HEK293 (cell line): ENCODE measurements around the gene PKLR.
"Not testable (repeated sequence)": the region's sequence is repeated elsewhere in the genome, so short reads cannot be mapped to it uniquely, and the experiment has no call there.

Experiments
- CTCF ChIA-PET: fragments of 350-600 bp; formaldehyde crosslinking; extraction: SDS; loops from one replicate; lab custom pipeline; 2021; ENCODE audit warnings: antibody characterized with exemption; lab: Yijun Ruan, JAX
- POLR2A ChIA-PET: fragments of 300-600 bp; formaldehyde crosslinking; extraction: SDS; loops from one replicate; lab custom pipeline; 2020; ENCODE audit warnings: antibody characterized with exemption, inconsistent platforms; lab: Yijun Ruan, JAX
- H3K27ac ChIP-seq: fragments of 200-500 bp; sonication (Bioruptor generic); 2 replicates; pipeline ENCODE4 v1.5.1; 2014; ENCODE audit warnings: low read depth, low read length, control low read depth, inconsistent platforms; ENCODE audit errors: extremely low read depth
- H3K36me3 ChIP-seq, 2 experiments: fragments of 200-500 bp in 1 of 2; sonication (Bioruptor generic) in 1 of 2; 1 replicate in 1 of 2; 2 replicates in 1 of 2; pipeline ENCODE4 v1.5.1; 2014 to 2017; ENCODE audit warnings: inconsistent platforms in 2 of 2, low read length in 2 of 2; ENCODE audit not compliant: control insufficient read depth in 2 of 2, insufficient read depth in 1 of 2
- H3K4me1 ChIP-seq: fragments of 200-500 bp; sonication (Bioruptor generic); 2 replicates; pipeline ENCODE4 v1.5.1; 2014; ENCODE audit warnings: mild to moderate bottlenecking, low read length, inconsistent platforms; ENCODE audit not compliant: control insufficient read depth, insufficient read depth
- H3K4me3 ChIP-seq: 2 replicates; pipeline ENCODE4 v1.5.1; 2011; ENCODE audit warnings: low read depth, mild to moderate bottlenecking, control low read depth, low read length, moderate library complexity
- H3K9me3 ChIP-seq: fragments of 200-500 bp; sonication (Bioruptor generic); 2 replicates; pipeline ENCODE4 v1.5.1; 2014; ENCODE audit warnings: low read depth, low read length, inconsistent platforms; ENCODE audit not compliant: control insufficient read depth, insufficient read depth
- BCL11A ChIP-seq: fragments of 450-650 bp; formaldehyde crosslinking; IDR thresholded peaks from 2 replicates; pipeline ENCODE4 v1.5.1; 2016; ENCODE audit warnings: low read depth, missing biosample characterization, missing genetic modification characterization
- GLI2 ChIP-seq: fragments of 450-650 bp; formaldehyde crosslinking; IDR thresholded peaks from 2 replicates; pipeline ENCODE4; 2017; ENCODE audit warnings: missing biosample characterization, missing genetic modification characterization, low read depth, borderline replicate concordance
- KLF10 ChIP-seq: fragments of 450-650 bp; IDR thresholded peaks from 2 replicates; pipeline ENCODE4 v1.5.1; 2018; ENCODE audit warnings: missing biosample characterization, mild to moderate bottlenecking, missing genetic modification characterization
- KLF9 ChIP-seq: fragments of 450-650 bp; formaldehyde crosslinking; IDR thresholded peaks from 2 replicates; pipeline ENCODE4 v1.5.1; 2016; ENCODE audit warnings: missing biosample characterization, missing genetic modification characterization, low read depth
- OSR2 ChIP-seq: fragments of 450-650 bp; formaldehyde crosslinking; IDR thresholded peaks from 2 replicates; pipeline ENCODE4 v1.5.1; 2016; ENCODE audit warnings: missing biosample characterization, missing genetic modification characterization
- REPIN1 ChIP-seq: fragments of 450-650 bp; formaldehyde crosslinking; IDR thresholded peaks from 2 replicates; pipeline ENCODE4 v1.5.1; 2017; ENCODE audit warnings: missing biosample characterization, missing genetic modification characterization, low read depth
- SCRT1 ChIP-seq: fragments of 450-650 bp; formaldehyde crosslinking; IDR thresholded peaks from 2 replicates; pipeline ENCODE4 v1.5.1; 2016; ENCODE audit warnings: missing biosample characterization, missing genetic modification characterization, borderline replicate concordance
- TRIM28 ChIP-seq: IDR thresholded peaks from 2 replicates; pipeline ENCODE4 v1.6.1; 2011; ENCODE audit warnings: low read length, control low read depth, borderline replicate concordance
- ZBTB48 ChIP-seq: fragments of 450-650 bp; formaldehyde crosslinking; IDR thresholded peaks from 2 replicates; pipeline ENCODE4 v1.5.1; 2016; ENCODE audit warnings: missing biosample characterization, missing genetic modification characterization
- ZFP69B ChIP-seq: fragments of 450-650 bp; formaldehyde crosslinking; IDR thresholded peaks from 2 replicates; pipeline ENCODE4 v1.5.1; 2016; ENCODE audit warnings: missing biosample characterization, missing genetic modification characterization
- ZNF121 ChIP-seq: fragments of 450-650 bp; formaldehyde crosslinking; IDR thresholded peaks from 2 replicates; pipeline ENCODE4 v1.5.1; 2016; ENCODE audit warnings: missing biosample characterization, missing genetic modification characterization
- ZNF138 ChIP-seq: fragments of 450-650 bp; formaldehyde crosslinking; IDR thresholded peaks from 2 replicates; pipeline ENCODE4 v1.5.1; 2016; ENCODE audit warnings: missing biosample characterization, missing genetic modification characterization, borderline replicate concordance
- ZNF148 ChIP-seq: fragments of 450-650 bp; formaldehyde crosslinking; IDR thresholded peaks from 2 replicates; pipeline ENCODE4 v1.5.0; 2017; ENCODE audit warnings: missing biosample characterization, missing genetic modification characterization, borderline replicate concordance
- ZNF223 ChIP-seq: fragments of 450-650 bp; formaldehyde crosslinking; IDR thresholded peaks from 2 replicates; pipeline ENCODE4 v1.5.1; 2016; ENCODE audit warnings: missing biosample characterization, missing genetic modification characterization
- ZNF266 ChIP-seq: fragments of 450-650 bp; formaldehyde crosslinking; IDR thresholded peaks from 2 replicates; pipeline ENCODE4 v1.5.1; 2016; ENCODE audit warnings: missing biosample characterization, missing genetic modification characterization, low read depth
- ZNF311 ChIP-seq: fragments of 450-650 bp; formaldehyde crosslinking; IDR thresholded peaks from 2 replicates; pipeline ENCODE4 v1.5.1; 2017; ENCODE audit warnings: missing biosample characterization, missing genetic modification characterization, borderline replicate concordance
- ZNF335 ChIP-seq: fragments of 450-650 bp; formaldehyde crosslinking; conservative IDR thresholded peaks from 2 replicates; pipeline ENCODE4 v1.5.1; 2016; ENCODE audit warnings: missing biosample characterization, missing genetic modification characterization
- ZNF366 ChIP-seq: fragments of 450-650 bp; formaldehyde crosslinking; conservative IDR thresholded peaks from 2 replicates; pipeline ENCODE4 v1.5.1; 2016; ENCODE audit warnings: missing biosample characterization, missing genetic modification characterization
- ZNF394 ChIP-seq: fragments of 450-650 bp; formaldehyde crosslinking; IDR thresholded peaks from 2 replicates; pipeline ENCODE4 v1.5.1; 2016; ENCODE audit warnings: missing biosample characterization, missing genetic modification characterization, mild to moderate bottlenecking, moderate library complexity, borderline replicate concordance
- ZNF416 ChIP-seq: fragments of 450-650 bp; formaldehyde crosslinking; IDR thresholded peaks from 2 replicates; pipeline ENCODE4 v1.5.1; 2016; ENCODE audit warnings: missing biosample characterization, missing genetic modification characterization
- ZNF600 ChIP-seq: fragments of 450-650 bp; formaldehyde crosslinking; IDR thresholded peaks from 2 replicates; pipeline ENCODE4 v1.5.1; 2016; ENCODE audit warnings: missing biosample characterization, missing genetic modification characterization
- ZNF621 ChIP-seq: fragments of 450-650 bp; formaldehyde crosslinking; IDR thresholded peaks from 2 replicates; pipeline ENCODE4 v1.5.1; 2017; ENCODE audit warnings: missing biosample characterization, missing genetic modification characterization
- ZNF626 ChIP-seq: fragments of 450-650 bp; sonication (Bioruptor Pico); formaldehyde crosslinking; IDR thresholded peaks from 2 replicates; pipeline ENCODE4 v1.5.1; 2018; ENCODE audit warnings: missing biosample characterization, missing genetic modification characterization, inconsistent platforms
- ZNF76 ChIP-seq: fragments of 450-650 bp; formaldehyde crosslinking; IDR thresholded peaks from 2 replicates; pipeline ENCODE4; 2016; ENCODE audit warnings: low read depth, missing biosample characterization, missing genetic modification characterization, borderline replicate concordance
- ZNF777 ChIP-seq: fragments of 450-650 bp; formaldehyde crosslinking; IDR thresholded peaks from 2 replicates; pipeline ENCODE4 v1.5.1; 2017; ENCODE audit warnings: missing biosample characterization, missing genetic modification characterization, borderline replicate concordance
- ZNF830 ChIP-seq: fragments of 450-650 bp; IDR thresholded peaks from 2 replicates; pipeline ENCODE4 v1.5.0; 2018; ENCODE audit warnings: missing biosample characterization, missing genetic modification characterization, low read depth, mild to moderate bottlenecking, moderate library complexity
- TF ChIP-seq, protein P1 (sequence below): fragments of 450-650 bp; formaldehyde crosslinking; IDR thresholded peaks from 2 replicates; pipeline ENCODE4 v1.5.1; 2016; ENCODE audit warnings: missing biosample characterization, missing genetic modification characterization

Gene PKLR

GRCh38 chr1:155246796-155247195 lies 54.4 kb downstream of the PKLR start:
- H3K27ac ChIP-seq, H3K4me3 ChIP-seq, POLR2A ChIA-PET, H3K4me1 ChIP-seq, CTCF ChIA-PET, H3K9me3 ChIP-seq: not testable (repeated sequence)
- peaks cover 13 to 45% of the 10 kb centered on the region in 2 experiments; a peak in 2 of 3 replicates for H3K36me3 ChIP-seq
- TF ChIP-seq ZNF121 (tag by site-specific recombination): peak; percentile 97

- no peaks in the 10 kb centered on the region for H3K9me3 ChIP-seq
- H3K36me3 ChIP-seq: peaks cover 13 to 32% of the 10 kb centered on the region in 2 experiments; a peak in 2 of 3 replicates
- TF ChIP-seq, protein P1, sequence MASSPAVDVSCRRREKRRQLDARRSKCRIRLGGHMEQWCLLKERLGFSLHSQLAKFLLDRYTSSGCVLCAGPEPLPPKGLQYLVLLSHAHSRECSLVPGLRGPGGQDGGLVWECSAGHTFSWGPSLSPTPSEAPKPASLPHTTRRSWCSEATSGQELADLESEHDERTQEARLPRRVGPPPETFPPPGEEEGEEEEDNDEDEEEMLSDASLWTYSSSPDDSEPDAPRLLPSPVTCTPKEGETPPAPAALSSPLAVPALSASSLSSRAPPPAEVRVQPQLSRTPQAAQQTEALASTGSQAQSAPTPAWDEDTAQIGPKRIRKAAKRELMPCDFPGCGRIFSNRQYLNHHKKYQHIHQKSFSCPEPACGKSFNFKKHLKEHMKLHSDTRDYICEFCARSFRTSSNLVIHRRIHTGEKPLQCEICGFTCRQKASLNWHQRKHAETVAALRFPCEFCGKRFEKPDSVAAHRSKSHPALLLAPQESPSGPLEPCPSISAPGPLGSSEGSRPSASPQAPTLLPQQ: no peak
- TF ChIP-seq ZNF335 (tag by site-specific recombination): peak; percentile 76
- TF ChIP-seq ZNF621 (tag by site-specific recombination): no peak
- 0 out of 2 replicates have a peak, but pooled peaks have one; percentile 5 for TF ChIP-seq ZBTB48 (tag by site-specific recombination)
- TF ChIP-seq ZNF223 (tag by site-specific recombination): no peak
- CTCF ChIA-PET: interaction anchor here (0.5 to 1.4 kb wide), 5 partner anchors 11 to 77 kb away, joined by 3 to 5 read pairs (median 4); partner anchors contain the start of gene ENTREP3
- peak overlapping the region; percentile 56 for H3K27ac ChIP-seq
- POLR2A ChIA-PET: interaction anchor here (0.7 to 2.6 kb wide), 7 partner anchors 9 to 79 kb away, joined by 3 to 11 read pairs (median 3); partner anchors contain the start of genes ENTREP3, KRTCAP2 and SCAMP3
- peak overlapping the region; percentile 33 for H3K4me3 ChIP-seq
- H3K4me1 ChIP-seq: peaks cover 5% of the 10 kb centered on the region; the same call in 1 of the 2 replicates
These were observed 56.1 kb downstream of the PKLR start for GRCh38 chr1:155245163-155245524.

DNA sequence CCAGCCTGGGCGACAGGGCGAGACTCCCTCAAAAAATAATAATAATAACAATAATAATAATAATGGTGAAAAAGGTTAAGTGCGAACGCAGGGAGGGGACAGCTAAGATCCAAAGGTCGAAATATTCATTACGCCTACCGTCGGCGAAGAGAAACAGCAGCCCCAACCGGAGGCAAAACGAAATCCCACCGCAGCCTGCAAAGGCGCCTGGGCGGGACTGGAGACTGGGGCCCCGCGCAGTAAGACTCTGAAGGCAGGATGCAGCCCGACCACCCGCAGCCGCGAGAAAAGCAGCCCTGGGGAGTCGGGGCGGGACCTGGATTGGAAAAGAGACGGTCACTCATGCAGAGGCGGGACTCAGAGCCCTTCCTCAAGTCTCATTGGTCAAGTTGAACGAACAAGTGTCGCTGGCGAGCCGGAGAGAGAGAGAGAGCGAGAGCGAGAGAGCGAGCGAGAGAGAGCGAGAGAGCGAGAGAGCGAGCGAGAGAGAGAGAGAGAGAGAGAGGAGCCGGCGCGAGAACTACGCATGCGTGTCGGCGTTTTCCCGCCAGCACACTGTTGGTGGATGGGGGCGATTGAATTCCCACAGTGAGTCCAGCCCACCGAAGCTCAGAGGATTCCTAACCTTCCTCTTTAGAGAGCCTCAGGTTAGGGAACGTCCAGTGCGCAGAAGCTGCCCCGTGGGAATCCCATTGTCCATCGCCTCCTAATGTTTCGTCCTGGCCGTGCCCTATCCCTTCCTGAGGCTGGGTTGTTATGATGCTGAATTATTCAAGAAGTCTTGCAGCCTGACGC lies 56.7 kb downstream of the PKLR start:
- Histone ChIP-seq H3K9me3 (no peaks in the 10 kb centered on the region), H3K4me1 (peaks cover 5% of the 10 kb centered on the region; the same call in 1 of the 2 replicates), H3K4me3 (peak overlapping the region; percentile 48), H3K36me3 (peaks cover 9 to 32% of the 10 kb centered on the region in 2 experiments; a peak in 2 of 3 replicates), H3K27ac (peak overlapping the region; percentile 56)
- ChIA-PET POLR2A (interaction anchor here (0.6 to 2.6 kb wide), 11 partner anchors 10 to 461 kb away, joined by 3 to 11 read pairs (median 4); partner anchors contain the start of genes ENTREP3, KRTCAP2, SCAMP3 and THBS3), CTCF (interaction anchor here (0.6 to 1.9 kb wide), 5 partner anchors 30 to 78 kb away, joined by 3 to 9 read pairs (median 4); no protein-coding TSS in a partner anchor)
- TF ChIP-seq KLF9 (tag by site-specific recombination): peak; percentile 89
- TF ChIP-seq ZNF416 (tag by site-specific recombination): peak; percentile 65; the same call in 1 of the 2 replicates
- TF ChIP-seq ZNF148: peak; percentile 100
- TF ChIP-seq SCRT1 (tag by site-specific recombination): peak; percentile 100
- TF ChIP-seq OSR2: peak; percentile 90
- peak; percentile 100 for TF ChIP-seq ZNF366 (tag by site-specific recombination)
- TF ChIP-seq ZNF830 (tag by site-specific recombination): no peak
- TF ChIP-seq ZNF626: no peak; the same call in 1 of the 2 replicates
- peak; percentile 100 for TF ChIP-seq ZFP69B (tag by site-specific recombination)
- TF ChIP-seq ZNF138 (tag by site-specific recombination): peak; percentile 92
- peak; percentile 100 for TF ChIP-seq BCL11A
- TF ChIP-seq ZNF266 (tag by site-specific recombination): peak; percentile 74; the same call in 1 of the 2 replicates
- TF ChIP-seq GLI2 (tag by site-specific recombination): no peak; the same call in 1 of the 2 replicates
- TF ChIP-seq ZNF600 (tag by site-specific recombination): peak; percentile 90
- peak; percentile 99 for TF ChIP-seq TRIM28
- TF ChIP-seq ZNF76 (tag by site-specific recombination): peak; percentile 95
- TF ChIP-seq REPIN1 (tag by site-specific recombination): peak; percentile 100
- TF ChIP-seq ZNF777: no peak
- TF ChIP-seq ZNF311 (tag by site-specific recombination): no peak
- TF ChIP-seq ZNF394 (tag by site-specific recombination): peak; percentile 97
- peak; percentile 86 for TF ChIP-seq KLF10 (tag by site-specific recombination)
